Activated naive CD4-positive, alpha-beta T cell treated with anti-CD3 and anti-CD28 coated beads, Interleukin-2, amount 50 U/mL, for 16 hours (primary cell): ENCODE results near the gene CCL15.

ENCODE experiments used
- DNase-seq: peaks from one replicate; pipeline ENCODE4 v3.0.0-alpha.2; 2020

The CCL15 gene

GRCh38 chr17:35988164-35988563 is 13.2 kb downstream of the CCL15 start:
- no peak for DNase-seq

GRCh38 chr17:35986643-35987042 is 14.7 kb downstream of the CCL15 start, which contains the start of gene CCL14:
CCL14 (minus strand) TSS chr17:35986729; CDS start chr17:35986649, 80 bp downstream.
- DNase-seq: no peak

GRCh38 chr17:35984140-35984539 is 17.2 kb downstream of the CCL15 start:
- DNase-seq: no peak

GRCh38 chr17:35982409-35983191 is 18.8 kb downstream of the CCL15 start:
- DNase-seq: no peak

- DNase-seq: no peak
These were observed 19.4 kb downstream of the CCL15 start for GRCh38 chr17:35981908-35982330.

- no peak for DNase-seq
These were observed 20.1 kb downstream of the CCL15 start, which contains the start of gene CCL16 for GRCh38 chr17:35981246-35981645. CCL16 (minus strand) TSS chr17:35981497; CDS start chr17:35981420, 77 bp downstream.

- DNase-seq: no peak
These were observed 23.0 kb downstream of the CCL15 start for GRCh38 chr17:35978346-35978745.

- DNase-seq: no peak
These were observed 23.8 kb downstream of the CCL15 start for GRCh38 chr17:35977509-35977908.

- no peak for DNase-seq
These were observed 27.8 kb downstream of the CCL15 start for GRCh38 chr17:35973333-35974260.

GRCh38 chr17:35972945-35973332 is 28.4 kb downstream of the CCL15 start:
- DNase-seq: no peak

- DNase-seq: no peak
These were observed 28.8 kb downstream of the CCL15 start for GRCh38 chr17:35972535-35972934.

- no peak for DNase-seq
These were observed 29.3 kb downstream of the CCL15 start for GRCh38 chr17:35972066-35972465.

- DNase-seq: peak; percentile 63
These were observed 31.6 kb downstream of the CCL15 start for GRCh38 chr17:35969558-35970380.

- no peak for DNase-seq
These were observed 32.8 kb downstream of the CCL15 start for GRCh38 chr17:35968520-35969054.

- no peak for DNase-seq
These were observed 36.1 kb downstream of the CCL15 start for GRCh38 chr17:35965272-35965671.

- no peak for DNase-seq
These were observed 37.7 kb downstream of the CCL15 start for GRCh38 chr17:35963663-35964062.

- no peak for DNase-seq
These were observed 47.6 kb downstream of the CCL15 start for GRCh38 chr17:35953720-35954119.

GRCh38 chr17:35949401-35949800 is 52.0 kb downstream of the CCL15 start:
- DNase-seq: no peak

- no peak for DNase-seq
These were observed 53.3 kb downstream of the CCL15 start for GRCh38 chr17:35948092-35948491.
